GM20000 (cell line): ENCODE measurements around the gene ALG3.

Experiments
- DNase-seq: peaks from one replicate; pipeline ENCODE4 v3.0.0; 2012; ENCODE audit warnings: low spot score
- CTCF ChIP-seq: IDR thresholded peaks from 2 replicates; pipeline ENCODE4 v1.5.1; 2012; ENCODE audit warnings: mild to moderate bottlenecking, control low read depth; ENCODE audit errors: extremely low read depth, missing control alignments

ALG3 gene

GRCh38 chr3:184237807-184238206, 11.0 kb downstream of the ALG3 start:
- TF ChIP-seq CTCF: no peak
- DNase-seq: no peak

- DNase-seq: no peak
- TF ChIP-seq CTCF: no peak
Measured at GRCh38 chr3:184237211-184237610, 11.6 kb downstream of the ALG3 start.

GRCh38 chr3:184236636-184237035, 12.1 kb downstream of the ALG3 start:
- DNase-seq: no peak
- TF ChIP-seq CTCF: no peak

GRCh38 chr3:184236033-184236410, 12.7 kb downstream of the ALG3 start:
- DNase-seq: no peak
- TF ChIP-seq CTCF: no peak

- TF ChIP-seq CTCF: no peak
Measured at GRCh38 chr3:184235381-184236032, 13.3 kb downstream of the ALG3 start.

GRCh38 chr3:184234671-184235380, 13.9 kb downstream of the ALG3 start:
- no peak for TF ChIP-seq CTCF
- no peak for DNase-seq

More at GRCh38 chr3:184235381-184236032, 13.3 kb downstream of the ALG3 start:
- DNase-seq: no peak

- DNase-seq: peak; percentile 12
- TF ChIP-seq CTCF: no peak
Measured at GRCh38 chr3:184234224-184234623, 14.5 kb downstream of the ALG3 start.
